Testis (tissue), 2 donors: ENCODE data around the gene OSBPL9.

Experiments
- POLR2A ChIP-seq: fragments of 450-650 bp; IDR thresholded peaks from one replicate; pipeline ENCODE4 v1.6.1; 2017; ENCODE audit warnings: antibody characterized with exemption, mild to moderate bottlenecking, moderate library complexity
- TF ChIP-seq, protein P1 (sequence below), 3 experiments: fragments of 450-650 bp in 2 of 3; fragments of 200-600 bp in 1 of 3; sonication (generic) in 1 of 3; IDR thresholded peaks; one replicate each; pipeline ENCODE4 v1.5.1; 2016 to 2019; ENCODE audit warnings: antibody characterized with exemption in 3 of 3, mild to moderate bottlenecking in 2 of 3, moderate library complexity in 1 of 3

DNA sequence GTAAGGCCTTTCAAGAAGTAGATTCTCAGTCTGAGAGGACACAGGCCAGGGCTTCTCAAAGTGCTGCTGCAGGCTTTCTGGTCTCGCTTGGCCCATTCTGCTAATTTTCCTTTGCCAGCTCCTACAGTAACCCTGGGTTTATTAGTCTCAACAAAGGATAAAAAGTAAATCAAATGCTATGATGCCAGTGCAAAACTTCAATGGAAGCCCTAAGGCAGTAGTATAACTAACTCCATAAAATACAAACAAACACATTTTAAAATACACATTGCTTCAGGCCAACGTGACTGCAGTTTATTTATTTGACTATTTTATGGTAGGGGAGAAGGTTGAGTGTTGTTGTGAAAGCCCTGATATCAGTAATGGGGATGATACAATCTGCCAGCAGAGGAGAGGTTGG lies 172.0 kb downstream of the OSBPL9 start:
- TF ChIP-seq, protein P1, sequence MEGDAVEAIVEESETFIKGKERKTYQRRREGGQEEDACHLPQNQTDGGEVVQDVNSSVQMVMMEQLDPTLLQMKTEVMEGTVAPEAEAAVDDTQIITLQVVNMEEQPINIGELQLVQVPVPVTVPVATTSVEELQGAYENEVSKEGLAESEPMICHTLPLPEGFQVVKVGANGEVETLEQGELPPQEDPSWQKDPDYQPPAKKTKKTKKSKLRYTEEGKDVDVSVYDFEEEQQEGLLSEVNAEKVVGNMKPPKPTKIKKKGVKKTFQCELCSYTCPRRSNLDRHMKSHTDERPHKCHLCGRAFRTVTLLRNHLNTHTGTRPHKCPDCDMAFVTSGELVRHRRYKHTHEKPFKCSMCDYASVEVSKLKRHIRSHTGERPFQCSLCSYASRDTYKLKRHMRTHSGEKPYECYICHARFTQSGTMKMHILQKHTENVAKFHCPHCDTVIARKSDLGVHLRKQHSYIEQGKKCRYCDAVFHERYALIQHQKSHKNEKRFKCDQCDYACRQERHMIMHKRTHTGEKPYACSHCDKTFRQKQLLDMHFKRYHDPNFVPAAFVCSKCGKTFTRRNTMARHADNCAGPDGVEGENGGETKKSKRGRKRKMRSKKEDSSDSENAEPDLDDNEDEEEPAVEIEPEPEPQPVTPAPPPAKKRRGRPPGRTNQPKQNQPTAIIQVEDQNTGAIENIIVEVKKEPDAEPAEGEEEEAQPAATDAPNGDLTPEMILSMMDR (IDR thresholded peaks at IDR 0.05), result no peak
- no peak for TF ChIP-seq POLR2A
